GM12892 (cell line): ENCODE measurements around the gene PALLD.

ENCODE experiments used
- POLR2A ChIP-seq: IDR thresholded peaks from 2 replicates; pipeline ENCODE4 v1.6.1; 2011; ENCODE audit warnings: low read depth, low read length, control low read depth
- TAF1 ChIP-seq: IDR thresholded peaks from 2 replicates; pipeline ENCODE4 v1.6.1; 2011; ENCODE audit warnings: low read depth, mild to moderate bottlenecking, control low read depth, low read length, borderline replicate concordance

GRCh38 chr4:168891688-168892087 lies 394.8 kb downstream of the PALLD start:
- no peak for TF ChIP-seq TAF1
- no peak for TF ChIP-seq POLR2A
